ENCODE results near the gene ANKRD6. TPM values are rescaled to one million over a fixed set of nuclear protein-coding genes. Genes with fewer than 3 reads are reported as not detected.
A peak's percentile ranks its signal among the peaks of the same experiment; 100 is the strongest.

ANKRD6 gene
- total RNA-seq, 1 donor from 2014 or later: 13.3 TPM

GRCh38 chr6:89409461-89410035 is 23.4 kb upstream of the ANKRD6 start:
- H3K4me3 ChIP-seq: no peak overlapping the region
- no peaks in the 10 kb centered on the region for H3K9me3 ChIP-seq
- no peak overlapping the region for H3K27ac ChIP-seq
- no peaks in the 10 kb centered on the region for H3K36me3 ChIP-seq
- DNase-seq (ENCODE audit: extremely low spot score in 2 of 2): no peak
- H3K4me1 ChIP-seq: peaks cover 20% of the 10 kb centered on the region
- no peaks in the 10 kb centered on the region for H3K27me3 ChIP-seq
- TF ChIP-seq POLR2AphosphoS5 (IDR thresholded peaks at IDR 0.05; ENCODE audit: insufficient read depth in 1 of 2, low read depth in 1 of 2): no peak
- no peak for TF ChIP-seq POLR2A (IDR thresholded peaks at IDR 0.05)
- TF ChIP-seq CTCF (IDR thresholded peaks at IDR 0.05): no peak
- intact Hi-C loops (cut with DNase I): no loop called here

DNA sequence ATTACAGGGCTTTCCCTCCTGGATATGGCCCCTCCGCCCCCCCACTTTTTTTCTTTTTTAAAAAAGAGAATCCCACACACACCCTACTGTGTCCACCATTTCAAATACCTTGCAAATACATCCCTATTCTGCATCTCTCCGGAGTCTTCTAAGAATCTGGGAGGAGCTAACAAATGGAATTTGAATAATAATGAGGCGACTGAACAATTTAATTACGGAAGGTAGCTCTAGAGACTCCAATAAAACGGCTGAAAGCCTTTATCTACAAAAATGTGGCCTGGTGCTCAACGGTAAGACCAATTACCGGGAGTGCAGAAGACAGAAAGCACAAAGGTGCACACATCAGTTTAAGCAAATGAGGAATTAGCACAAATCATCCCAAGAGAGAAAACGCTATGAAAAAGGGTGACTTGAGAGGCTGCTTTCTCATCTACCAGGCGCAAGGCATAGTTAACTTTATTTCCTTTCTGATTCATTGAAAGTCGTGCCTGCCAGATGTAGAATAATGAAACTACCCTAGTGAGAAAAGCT is 22.7 kb upstream of the ANKRD6 start:
- intact Hi-C loops (cut with DNase I): no loop called here
- DNase-seq (ENCODE audit: extremely low spot score in 2 of 2): no peak
- peak overlapping the region in 1 of 2 donors; percentile 81 for H3K4me3 ChIP-seq
- peak overlapping the region; percentile 74 for H3K27ac ChIP-seq
- no peaks in the 10 kb centered on the region for H3K9me3 ChIP-seq
- H3K27me3 ChIP-seq: no peaks in the 10 kb centered on the region
- TF ChIP-seq CTCF (IDR thresholded peaks at IDR 0.05) (no peak), POLR2AphosphoS5 (IDR thresholded peaks at IDR 0.05; ENCODE audit: insufficient read depth in 1 of 2, low read depth in 1 of 2) (no peak), POLR2A (IDR thresholded peaks at IDR 0.05) (no peak)
- no peaks in the 10 kb centered on the region for H3K36me3 ChIP-seq
- peaks cover 20% of the 10 kb centered on the region for H3K4me1 ChIP-seq

GRCh38 chr6:89410788-89411144 is 22.2 kb upstream of the ANKRD6 start:
- intact Hi-C loops (cut with DNase I): no loop called here

GRCh38 chr6:89411145-89412070 is 21.5 kb upstream of the ANKRD6 start:
- intact Hi-C loops (cut with DNase I): no loop called here
- Histone ChIP-seq H3K27me3 (no peaks in the 10 kb centered on the region), H3K36me3 (no peaks in the 10 kb centered on the region), H3K9me3 (no peaks in the 10 kb centered on the region), H3K4me1 (peaks cover 20% of the 10 kb centered on the region), H3K4me3 (peak overlapping the region; percentile 74 to 81), H3K27ac (peak overlapping the region; percentile 74)
- TF ChIP-seq POLR2A (IDR thresholded peaks at IDR 0.05): no peak
- no peak for TF ChIP-seq CTCF (IDR thresholded peaks at IDR 0.05)
- TF ChIP-seq POLR2AphosphoS5 (IDR thresholded peaks at IDR 0.05; ENCODE audit: insufficient read depth in 1 of 2, low read depth in 1 of 2): peak in 1 of 2 donors; percentile 29
- DNase-seq (ENCODE audit: extremely low spot score in 2 of 2): no peak

More at GRCh38 chr6:89410788-89411144, 22.2 kb upstream of the ANKRD6 start:
- no peaks in the 10 kb centered on the region for H3K36me3 ChIP-seq
- peak overlapping the region; percentile 74 to 81 for H3K4me3 ChIP-seq
- peaks cover 20% of the 10 kb centered on the region for H3K4me1 ChIP-seq
- no peak for DNase-seq (ENCODE audit: extremely low spot score in 2 of 2)
- H3K9me3 ChIP-seq: no peaks in the 10 kb centered on the region
- no peak for TF ChIP-seq POLR2A (IDR thresholded peaks at IDR 0.05)
- no peak for TF ChIP-seq POLR2AphosphoS5 (IDR thresholded peaks at IDR 0.05; ENCODE audit: insufficient read depth in 1 of 2, low read depth in 1 of 2)
- TF ChIP-seq CTCF (IDR thresholded peaks at IDR 0.05): no peak
- no peaks in the 10 kb centered on the region for H3K27me3 ChIP-seq
- peak overlapping the region; percentile 74 for H3K27ac ChIP-seq

Data from vagina (tissue), 2 donors.